WERI-Rb-1 (cell line): Measurements from ENCODE around the gene ZNF23.

ENCODE experiments used
- DNase-seq: peaks from one replicate; pipeline ENCODE4 v3.0.0-alpha.2; 2020
- H3K27ac ChIP-seq: fragments of 250-450 bp; sonication (Bioruptor Pico); 2 replicates; pipeline ENCODE4 v1.5.1; 2020; ENCODE audit warnings: mild to moderate bottlenecking, moderate library complexity
- H3K27me3 ChIP-seq: fragments of 250-450 bp; sonication (Bioruptor Pico); 2 replicates; pipeline ENCODE4 v1.5.1; 2021; ENCODE audit warnings: mild to moderate bottlenecking, low read depth, moderate library complexity; ENCODE audit not compliant: insufficient read depth, severe bottlenecking
- H3K36me3 ChIP-seq: fragments of 250-450 bp; sonication (Bioruptor Pico); 2 replicates; pipeline ENCODE4 v1.5.1; 2020; ENCODE audit warnings: mild to moderate bottlenecking, moderate library complexity
- H3K4me3 ChIP-seq: 2 replicates; pipeline ENCODE4 v1.5.1; 2011; ENCODE audit warnings: low read depth, mild to moderate bottlenecking, control low read depth, low read length
- H3K9me3 ChIP-seq: fragments of 250-450 bp; sonication (Bioruptor Pico); 2 replicates; pipeline ENCODE4 v1.5.1; 2021; ENCODE audit warnings: mild to moderate bottlenecking, moderate library complexity; ENCODE audit not compliant: severe bottlenecking
- CTCF ChIP-seq: IDR thresholded peaks from 2 replicates; pipeline ENCODE4 v1.5.1; 2011; ENCODE audit warnings: low read depth, mild to moderate bottlenecking, control low read depth, inconsistent platforms, low read length

The ZNF23 gene

DNA sequence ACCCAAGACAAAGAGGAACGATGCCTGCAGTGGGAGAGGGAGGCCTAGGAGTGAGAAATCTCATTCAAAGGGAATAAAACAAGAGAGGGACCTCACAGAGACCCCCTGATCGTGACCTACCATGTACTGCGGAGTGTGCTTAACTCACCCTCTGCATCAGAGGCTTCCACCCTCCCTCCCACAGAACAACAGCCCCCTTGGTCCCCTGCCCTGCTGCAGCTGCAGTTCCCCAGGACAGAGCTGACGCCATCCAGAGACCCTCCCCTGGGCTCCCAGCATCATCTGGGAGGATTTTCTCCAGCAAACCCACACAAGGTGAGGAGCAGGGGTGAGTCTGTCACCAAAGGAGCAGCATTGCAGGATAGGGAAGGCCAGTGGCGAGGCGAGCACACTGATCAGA is 60.0 kb downstream of the ZNF23 start:
- no peak for TF ChIP-seq CTCF

GRCh38 chr16:71399801-71400563 is 62.1 kb downstream of the ZNF23 start:
- no peaks in the 10 kb centered on the region for H3K27me3 ChIP-seq
- H3K9me3 ChIP-seq: peaks cover 13% of the 10 kb centered on the region
- H3K36me3 ChIP-seq: no peaks in the 10 kb centered on the region
- no peak overlapping the region for H3K27ac ChIP-seq
- no peak for DNase-seq
- no peak overlapping the region for H3K4me3 ChIP-seq
- no peak for TF ChIP-seq CTCF

More for the DNA sequence above, 60.0 kb downstream of the ZNF23 start:
- DNase-seq: no peak
- no peaks in the 10 kb centered on the region for H3K27me3 ChIP-seq
- peaks cover 16% of the 10 kb centered on the region for H3K9me3 ChIP-seq
- no peaks in the 10 kb centered on the region for H3K36me3 ChIP-seq
- H3K27ac ChIP-seq: no peak overlapping the region
- no peak overlapping the region for H3K4me3 ChIP-seq
